ENCODE measurements around the gene KHDRBS2. TPM values are rescaled to one million over a fixed set of nuclear protein-coding genes. Genes with fewer than 3 reads are reported as not detected.

KHDRBS2 gene
- total and polyA plus RNA-seq, 2 donors (not counting 1 experiment from before 2014, with no cell fraction given) = not detected

DNA sequence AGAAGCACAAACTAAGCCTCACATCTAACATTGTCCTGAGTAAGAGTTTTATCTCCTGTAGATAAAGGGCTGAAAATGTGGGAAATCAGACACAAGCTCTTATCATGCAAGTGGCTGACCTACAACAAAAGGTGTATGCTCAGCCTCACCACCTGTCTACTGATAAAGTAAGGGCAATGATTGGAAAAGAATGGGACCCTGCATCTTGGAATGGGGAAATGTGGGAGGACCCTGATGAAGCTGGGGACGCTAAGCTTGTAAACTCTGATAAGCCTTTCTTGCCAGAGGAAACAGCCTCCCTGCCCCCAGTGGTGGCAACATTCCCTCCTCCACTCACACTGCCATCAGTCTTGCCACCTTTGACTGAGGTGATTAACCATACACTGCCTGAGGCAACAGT is 166.6 kb downstream of the KHDRBS2 start:
- Histone ChIP-seq H3K9me3 (ENCODE audit: control insufficient read depth, insufficient read depth, low read depth, low read length) (no peaks in the 10 kb centered on the region), H3K27ac (ENCODE audit: insufficient read depth, low read length) (no peak overlapping the region), H4K20me1 (ENCODE audit: control insufficient read depth, extremely low read depth, insufficient read depth, low read length) (no peaks in the 10 kb centered on the region), H3K27me3 (ENCODE audit: control insufficient read depth, insufficient read depth, low read length) (no peaks in the 10 kb centered on the region), H3K4me2 (ENCODE audit: extremely low read depth, insufficient read depth, low read length) (no peak overlapping the region), H3K36me3 (ENCODE audit: control insufficient read depth, insufficient read depth, low read length) (no peaks in the 10 kb centered on the region), H3K4me1 (ENCODE audit: control insufficient read depth, extremely low read depth, insufficient read depth, low read length) (no peaks in the 10 kb centered on the region), H3K79me2 (ENCODE audit: control insufficient read depth, insufficient read depth, low read length) (no peaks in the 10 kb centered on the region), H2AFZ (ENCODE audit: low read length) (no peak overlapping the region), H3K9ac (ENCODE audit: insufficient read depth, low read length) (no peak overlapping the region), H3K4me3 (replicated peaks in 1 of 4; ENCODE audit: control extremely low read depth in 1 of 4, insufficient read depth in 1 of 4, low read depth in 3 of 4, low read length in 4 of 4) (no peak overlapping the region)
- DNase-seq (ENCODE audit: low read depth in 2 of 2) = no peak
- TF ChIP-seq, protein P1, sequence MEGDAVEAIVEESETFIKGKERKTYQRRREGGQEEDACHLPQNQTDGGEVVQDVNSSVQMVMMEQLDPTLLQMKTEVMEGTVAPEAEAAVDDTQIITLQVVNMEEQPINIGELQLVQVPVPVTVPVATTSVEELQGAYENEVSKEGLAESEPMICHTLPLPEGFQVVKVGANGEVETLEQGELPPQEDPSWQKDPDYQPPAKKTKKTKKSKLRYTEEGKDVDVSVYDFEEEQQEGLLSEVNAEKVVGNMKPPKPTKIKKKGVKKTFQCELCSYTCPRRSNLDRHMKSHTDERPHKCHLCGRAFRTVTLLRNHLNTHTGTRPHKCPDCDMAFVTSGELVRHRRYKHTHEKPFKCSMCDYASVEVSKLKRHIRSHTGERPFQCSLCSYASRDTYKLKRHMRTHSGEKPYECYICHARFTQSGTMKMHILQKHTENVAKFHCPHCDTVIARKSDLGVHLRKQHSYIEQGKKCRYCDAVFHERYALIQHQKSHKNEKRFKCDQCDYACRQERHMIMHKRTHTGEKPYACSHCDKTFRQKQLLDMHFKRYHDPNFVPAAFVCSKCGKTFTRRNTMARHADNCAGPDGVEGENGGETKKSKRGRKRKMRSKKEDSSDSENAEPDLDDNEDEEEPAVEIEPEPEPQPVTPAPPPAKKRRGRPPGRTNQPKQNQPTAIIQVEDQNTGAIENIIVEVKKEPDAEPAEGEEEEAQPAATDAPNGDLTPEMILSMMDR (conservative IDR thresholded peaks at IDR 0.05 in 1 of 2, IDR thresholded peaks at IDR 0.05 in 1 of 2; ENCODE audit: low read depth in 1 of 2, low read length in 2 of 2) = no peak
- no peak for TF ChIP-seq EZH2 (IDR thresholded peaks at IDR 0.05; ENCODE audit: low read length, missing control alignments)

GRCh38 chr6:62103186-62103859 is 182.7 kb downstream of the KHDRBS2 start:
- no peaks in the 10 kb centered on the region for H3K36me3 ChIP-seq (ENCODE audit: control insufficient read depth, insufficient read depth, low read length)
- H3K9me3 ChIP-seq (ENCODE audit: control insufficient read depth, insufficient read depth, low read depth, low read length) = no peaks in the 10 kb centered on the region
- DNase-seq (ENCODE audit: low read depth in 2 of 2) = no peak
- no peaks in the 10 kb centered on the region for H3K79me2 ChIP-seq (ENCODE audit: control insufficient read depth, insufficient read depth, low read length)
- no peak overlapping the region for H3K4me2 ChIP-seq (ENCODE audit: extremely low read depth, insufficient read depth, low read length)
- no peak overlapping the region for H3K27ac ChIP-seq (ENCODE audit: insufficient read depth, low read length)
- no peaks in the 10 kb centered on the region for H3K4me1 ChIP-seq (ENCODE audit: control insufficient read depth, extremely low read depth, insufficient read depth, low read length)
- no peaks in the 10 kb centered on the region for H4K20me1 ChIP-seq (ENCODE audit: control insufficient read depth, extremely low read depth, insufficient read depth, low read length)
- no peak overlapping the region for H2AFZ ChIP-seq (ENCODE audit: low read length)
- no peak overlapping the region for H3K9ac ChIP-seq (ENCODE audit: insufficient read depth, low read length)
- TF ChIP-seq EZH2 (IDR thresholded peaks at IDR 0.05; ENCODE audit: low read length, missing control alignments) = no peak
- TF ChIP-seq, protein P1 (conservative IDR thresholded peaks at IDR 0.05 in 1 of 2, IDR thresholded peaks at IDR 0.05 in 1 of 2; ENCODE audit: low read depth in 1 of 2, low read length in 2 of 2) = no peak
- no peaks in the 10 kb centered on the region for H3K27me3 ChIP-seq (ENCODE audit: control insufficient read depth, insufficient read depth, low read length)
- no peak overlapping the region for H3K4me3 ChIP-seq (replicated peaks in 1 of 4; ENCODE audit: control extremely low read depth in 1 of 4, insufficient read depth in 1 of 4, low read depth in 3 of 4, low read length in 4 of 4)

DNA sequence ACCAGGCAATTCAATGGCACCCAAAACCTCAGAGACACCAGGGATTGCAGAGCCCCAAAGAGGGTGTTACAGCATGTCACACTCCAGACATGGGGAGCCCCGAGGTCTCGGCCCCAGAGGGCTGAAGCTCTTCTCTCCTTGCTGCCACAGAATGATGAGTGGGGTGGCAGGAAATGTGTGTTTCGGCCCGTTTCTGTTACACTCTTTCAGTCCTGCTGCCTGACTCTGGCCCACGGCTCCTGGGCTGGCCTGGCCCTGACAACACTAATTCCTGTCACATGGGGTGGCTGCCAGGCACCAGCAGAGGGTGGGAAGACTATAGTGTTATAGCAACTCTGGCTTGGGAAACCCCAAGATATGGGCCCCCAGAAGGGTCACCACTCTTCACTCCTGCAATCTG is 183.6 kb downstream of the KHDRBS2 start:
- H3K36me3 ChIP-seq (ENCODE audit: control insufficient read depth, insufficient read depth, low read length) = no peaks in the 10 kb centered on the region
- H3K4me3 ChIP-seq (replicated peaks in 1 of 4; ENCODE audit: control extremely low read depth in 1 of 4, insufficient read depth in 1 of 4, low read depth in 3 of 4, low read length in 4 of 4) = no peak overlapping the region
- no peak for DNase-seq (ENCODE audit: low read depth in 2 of 2)
- no peaks in the 10 kb centered on the region for H4K20me1 ChIP-seq (ENCODE audit: control insufficient read depth, extremely low read depth, insufficient read depth, low read length)
- H3K9ac ChIP-seq (ENCODE audit: insufficient read depth, low read length) = no peak overlapping the region
- no peaks in the 10 kb centered on the region for H3K27me3 ChIP-seq (ENCODE audit: control insufficient read depth, insufficient read depth, low read length)
- no peak for TF ChIP-seq EZH2 (IDR thresholded peaks at IDR 0.05; ENCODE audit: low read length, missing control alignments)
- TF ChIP-seq, protein P1 (conservative IDR thresholded peaks at IDR 0.05 in 1 of 2, IDR thresholded peaks at IDR 0.05 in 1 of 2; ENCODE audit: low read depth in 1 of 2, low read length in 2 of 2) = no peak
- no peaks in the 10 kb centered on the region for H3K9me3 ChIP-seq (ENCODE audit: control insufficient read depth, insufficient read depth, low read depth, low read length)
- H3K4me2 ChIP-seq (ENCODE audit: extremely low read depth, insufficient read depth, low read length) = no peak overlapping the region
- H3K27ac ChIP-seq (ENCODE audit: insufficient read depth, low read length) = no peak overlapping the region
- H2AFZ ChIP-seq (ENCODE audit: low read length) = no peak overlapping the region
- H3K79me2 ChIP-seq (ENCODE audit: control insufficient read depth, insufficient read depth, low read length) = no peaks in the 10 kb centered on the region
- no peaks in the 10 kb centered on the region for H3K4me1 ChIP-seq (ENCODE audit: control insufficient read depth, extremely low read depth, insufficient read depth, low read length)

All from fibroblast of lung (primary cell).